ENCODE measurements around the gene RALGAPA2. TPM values are rescaled to one million over a fixed set of nuclear protein-coding genes. Genes with fewer than 3 reads are reported as not detected.

RALGAPA2 gene
- polyA plus RNA-seq, 2 of the 4 experiments (the other 2 are of a cell fraction): 4.0 to 4.7 TPM

DNA sequence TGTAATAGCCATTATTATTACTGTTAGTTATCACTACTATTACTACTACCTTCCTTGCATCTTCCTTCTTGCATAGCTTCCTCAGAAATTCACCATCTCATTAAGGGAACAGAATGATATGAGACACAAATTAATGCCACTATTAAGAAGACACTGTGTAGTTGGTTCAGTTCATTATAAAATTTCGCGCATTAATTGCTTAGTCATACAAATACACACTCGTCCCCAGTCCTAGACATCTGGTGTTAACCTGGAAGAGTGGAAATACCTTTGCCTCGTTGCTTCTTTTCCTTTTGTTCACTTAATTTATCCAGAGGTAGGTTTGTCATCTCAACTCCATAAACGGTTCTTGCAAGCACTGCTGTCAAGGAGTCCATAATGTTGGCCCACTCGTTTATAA lies 107.5 kb downstream of the RALGAPA2 start:
- peak; percentile 32 for TF ChIP-seq MAFK (IDR thresholded peaks at IDR 0.05; ENCODE audit: partially characterized antibody)
- TF ChIP-seq, protein P1, sequence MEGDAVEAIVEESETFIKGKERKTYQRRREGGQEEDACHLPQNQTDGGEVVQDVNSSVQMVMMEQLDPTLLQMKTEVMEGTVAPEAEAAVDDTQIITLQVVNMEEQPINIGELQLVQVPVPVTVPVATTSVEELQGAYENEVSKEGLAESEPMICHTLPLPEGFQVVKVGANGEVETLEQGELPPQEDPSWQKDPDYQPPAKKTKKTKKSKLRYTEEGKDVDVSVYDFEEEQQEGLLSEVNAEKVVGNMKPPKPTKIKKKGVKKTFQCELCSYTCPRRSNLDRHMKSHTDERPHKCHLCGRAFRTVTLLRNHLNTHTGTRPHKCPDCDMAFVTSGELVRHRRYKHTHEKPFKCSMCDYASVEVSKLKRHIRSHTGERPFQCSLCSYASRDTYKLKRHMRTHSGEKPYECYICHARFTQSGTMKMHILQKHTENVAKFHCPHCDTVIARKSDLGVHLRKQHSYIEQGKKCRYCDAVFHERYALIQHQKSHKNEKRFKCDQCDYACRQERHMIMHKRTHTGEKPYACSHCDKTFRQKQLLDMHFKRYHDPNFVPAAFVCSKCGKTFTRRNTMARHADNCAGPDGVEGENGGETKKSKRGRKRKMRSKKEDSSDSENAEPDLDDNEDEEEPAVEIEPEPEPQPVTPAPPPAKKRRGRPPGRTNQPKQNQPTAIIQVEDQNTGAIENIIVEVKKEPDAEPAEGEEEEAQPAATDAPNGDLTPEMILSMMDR (IDR thresholded peaks at IDR 0.05): no peak
- ATAC-seq: no peak
- Histone ChIP-seq H3K4me1 (no peaks in the 10 kb centered on the region), H3K4me2 (no peak overlapping the region), H3K4me3 (no peak overlapping the region), H3K27ac (no peak overlapping the region), H3K9me3 (no peaks in the 10 kb centered on the region)
- DNase-seq (ENCODE audit: low read depth in 1 of 2, low spot score in 1 of 2): no peak
- WGBS (ENCODE audit: missing lambda C conversion rate): 68% methylated on average over 6 of the region's 6 CpGs
- ChIA-PET POLR2A (no interaction called here), CTCF (interaction anchor here (1.1 to 1.6 kb wide), 3 partner anchors 11 to 521 kb away, joined by 3 to 8 read pairs (median 4); no protein-coding TSS in a partner anchor)
- no peak for FAIRE-seq

DNA sequence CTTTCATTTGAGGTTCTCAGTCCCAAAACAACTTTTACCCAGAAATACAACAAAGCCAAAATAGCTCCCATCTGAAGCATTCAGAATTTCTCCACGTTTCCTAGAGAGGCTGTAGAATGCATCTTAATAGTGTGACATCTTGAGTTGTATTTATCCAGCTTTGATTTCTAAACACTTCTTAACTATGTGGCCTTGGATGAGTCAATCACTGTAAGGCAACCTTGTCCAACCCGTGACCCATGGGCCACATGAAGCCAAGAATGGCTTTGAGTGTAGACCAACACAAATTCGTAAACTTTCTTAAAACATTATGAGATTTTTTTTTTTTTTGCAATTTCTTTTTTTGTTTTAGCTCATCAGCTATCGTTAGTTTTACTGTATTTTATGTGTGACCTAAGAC lies 108.1 kb downstream of the RALGAPA2 start:
- 77% methylated on average over 4 of the region's 4 CpGs for WGBS (ENCODE audit: missing lambda C conversion rate)
- ChIA-PET CTCF (interaction anchor here (0.9 to 2.0 kb wide), 2 partner anchors 11 to 36 kb away, joined by 3 to 21 read pairs; no protein-coding TSS in a partner anchor), POLR2A (no interaction called here)
- no peaks in the 10 kb centered on the region for H3K9me3 ChIP-seq
- H3K4me2 ChIP-seq: no peak overlapping the region
- no peak for FAIRE-seq
- no peak for ATAC-seq
- TF ChIP-seq, protein P2, sequence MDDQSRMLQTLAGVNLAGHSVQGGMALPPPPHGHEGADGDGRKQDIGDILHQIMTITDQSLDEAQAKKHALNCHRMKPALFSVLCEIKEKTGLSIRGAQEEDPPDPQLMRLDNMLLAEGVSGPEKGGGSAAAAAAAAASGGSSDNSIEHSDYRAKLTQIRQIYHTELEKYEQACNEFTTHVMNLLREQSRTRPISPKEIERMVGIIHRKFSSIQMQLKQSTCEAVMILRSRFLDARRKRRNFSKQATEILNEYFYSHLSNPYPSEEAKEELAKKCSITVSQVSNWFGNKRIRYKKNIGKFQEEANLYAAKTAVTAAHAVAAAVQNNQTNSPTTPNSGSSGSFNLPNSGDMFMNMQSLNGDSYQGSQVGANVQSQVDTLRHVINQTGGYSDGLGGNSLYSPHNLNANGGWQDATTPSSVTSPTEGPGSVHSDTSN (IDR thresholded peaks at IDR 0.05): no peak
- TF ChIP-seq PHF8 (IDR thresholded peaks at IDR 0.05; ENCODE audit: borderline replicate concordance, low read depth): no peak
- TF ChIP-seq EHMT2 (IDR thresholded peaks at IDR 0.05; ENCODE audit: low read depth): no peak
- TF ChIP-seq HOXB13 (CRISPR knock-in tag; IDR thresholded peaks at IDR 0.05; ENCODE audit: low read depth): no peak
- TF ChIP-seq SMC3 (IDR thresholded peaks at IDR 0.05): no peak
- H3K27ac ChIP-seq: no peak overlapping the region
- no peaks in the 10 kb centered on the region for H3K4me1 ChIP-seq
- DNase-seq (ENCODE audit: low read depth in 1 of 2, low spot score in 1 of 2): no peak
- H3K4me3 ChIP-seq: no peak overlapping the region

DNA sequence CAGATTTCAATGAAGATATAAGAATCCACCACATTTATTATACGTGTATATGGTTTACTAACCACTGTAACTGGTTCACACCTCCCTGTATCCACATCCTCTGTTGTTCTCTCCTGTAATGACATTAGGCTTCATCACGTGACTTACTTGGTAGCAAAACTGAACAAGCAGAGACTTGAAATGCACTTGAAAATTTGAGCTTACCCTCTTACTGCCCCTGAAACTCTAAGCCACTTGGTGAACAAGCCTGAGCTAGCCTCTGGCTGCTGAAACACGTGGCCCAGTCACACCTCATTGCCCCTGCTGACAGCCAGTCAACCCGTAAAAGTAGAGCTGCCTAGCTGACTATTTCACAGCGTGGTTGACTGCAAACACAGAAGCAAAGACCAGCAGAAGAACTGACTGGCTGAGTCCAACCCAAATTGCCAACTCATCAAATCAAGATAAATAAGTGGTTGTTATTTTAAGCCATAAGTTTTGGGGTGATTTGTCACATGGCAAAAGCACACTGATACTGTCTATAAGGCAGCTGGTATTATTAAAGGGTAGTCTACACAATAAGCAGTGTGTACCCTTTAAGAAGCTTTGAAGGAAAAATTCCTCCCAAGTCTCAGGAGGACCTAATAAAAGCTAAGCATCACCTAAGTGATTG lies 109.0 kb downstream of the RALGAPA2 start:
- CTCF ChIA-PET: interaction anchor here (0.9 to 2.0 kb wide), 3 partner anchors 10 to 234 kb away, joined by 3 to 21 read pairs (median 3); no protein-coding TSS in a partner anchor
- DNase-seq (ENCODE audit: low read depth in 1 of 2, low spot score in 1 of 2) (no peak), ATAC-seq (no peak), FAIRE-seq (peak; percentile 32)
- Histone ChIP-seq H3K4me2 (no peak overlapping the region), H3K4me1 (no peaks in the 10 kb centered on the region), H3K27ac (no peak overlapping the region), H3K4me3 (no peak overlapping the region), H3K9me3 (no peaks in the 10 kb centered on the region)
- WGBS (ENCODE audit: missing lambda C conversion rate): 64% methylated on average over 5 of the region's 5 CpGs
- POLR2A ChIA-PET: no interaction called here
- TF ChIP-seq MAFK (IDR thresholded peaks at IDR 0.05; ENCODE audit: partially characterized antibody): peak; percentile 92
- TF ChIP-seq KDM5A (IDR thresholded peaks at IDR 0.05): no peak

DNA sequence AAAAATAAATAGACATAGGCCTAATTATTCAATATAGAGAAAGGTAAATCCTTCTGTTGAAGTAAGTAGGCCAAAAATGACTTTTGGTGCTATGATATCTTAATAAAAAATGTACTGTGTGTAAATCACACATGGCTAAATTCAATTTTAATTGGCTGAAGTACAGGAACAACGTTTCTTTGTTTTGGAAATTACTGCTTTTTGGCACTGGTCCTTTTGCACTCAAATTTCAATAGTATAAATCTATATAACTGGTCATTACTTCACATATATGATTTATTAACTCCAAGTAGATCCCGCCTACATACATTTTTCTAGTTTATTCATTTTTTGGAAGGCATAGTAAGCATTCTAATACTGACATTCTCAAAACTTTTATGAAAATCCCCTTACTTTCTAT lies 114.5 kb downstream of the RALGAPA2 start:
- no peak for ATAC-seq
- no peak for TF ChIP-seq EP300 (IDR thresholded peaks at IDR 0.05)
- TF ChIP-seq TP53 (CRISPR knock-in tag; IDR thresholded peaks at IDR 0.05): no peak
- no peak for TF ChIP-seq BHLHE40 (IDR thresholded peaks at IDR 0.05; ENCODE audit: low read depth, low read length)
- TF ChIP-seq CHD2 (IDR thresholded peaks at IDR 0.05; ENCODE audit: low read length, partially characterized antibody): no peak
- TF ChIP-seq FOXS1 (CRISPR knock-in tag; IDR thresholded peaks at IDR 0.05): no peak
- no peak for TF ChIP-seq POLR2A (IDR thresholded peaks at IDR 0.05; ENCODE audit: low read length)
- no peak for TF ChIP-seq EHF (CRISPR knock-in tag; IDR thresholded peaks at IDR 0.05)
- no peak for TF ChIP-seq FOSB (CRISPR knock-in tag; IDR thresholded peaks at IDR 0.05)
- no peak for TF ChIP-seq SMC3 (IDR thresholded peaks at IDR 0.05)
- no peak for TF ChIP-seq GATA3 (IDR thresholded peaks at IDR 0.05; ENCODE audit: borderline replicate concordance)
- TF ChIP-seq, protein P3, sequence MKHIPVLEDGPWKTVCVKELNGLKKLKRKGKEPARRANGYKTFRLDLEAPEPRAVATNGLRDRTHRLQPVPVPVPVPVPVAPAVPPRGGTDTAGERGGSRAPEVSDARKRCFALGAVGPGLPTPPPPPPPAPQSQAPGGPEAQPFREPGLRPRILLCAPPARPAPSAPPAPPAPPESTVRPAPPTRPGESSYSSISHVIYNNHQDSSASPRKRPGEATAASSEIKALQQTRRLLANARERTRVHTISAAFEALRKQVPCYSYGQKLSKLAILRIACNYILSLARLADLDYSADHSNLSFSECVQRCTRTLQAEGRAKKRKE (CRISPR knock-in tag; IDR thresholded peaks at IDR 0.05; ENCODE audit: low read depth): no peak
- no peak for TF ChIP-seq RFX5 (IDR thresholded peaks at IDR 0.05)
- TF ChIP-seq KDM5A (IDR thresholded peaks at IDR 0.05): no peak
- TF ChIP-seq CEBPB (IDR thresholded peaks at IDR 0.05): no peak
- no peak overlapping the region for H3K4me3 ChIP-seq
- 56% methylated on average over 2 of the region's 2 CpGs for WGBS (ENCODE audit: missing lambda C conversion rate)
- CTCF ChIA-PET: no interaction called here
- no peaks in the 10 kb centered on the region for H3K9me3 ChIP-seq
- no peaks in the 10 kb centered on the region for H3K4me1 ChIP-seq
- H3K4me2 ChIP-seq: no peak overlapping the region
- DNase-seq (ENCODE audit: low read depth in 1 of 2, low spot score in 1 of 2): no peak
- POLR2A ChIA-PET: no interaction called here
- no peak for FAIRE-seq
- H3K27ac ChIP-seq: no peak overlapping the region
